Liver (tissue), 2 donors: ENCODE results near the gene ITGA6.

ENCODE experiments used
- TF ChIP-seq, protein P1 (sequence below): fragments of 150-350 bp; IDR thresholded peaks from 2 replicates; pipeline ENCODE4 v1.5.1; 2017; ENCODE audit warnings: improper control_type of control experiment, low read depth, low read length; ENCODE audit not compliant: missing input control
- TF ChIP-seq, protein P2 (sequence below): IDR thresholded peaks from 2 replicates; pipeline ENCODE4 v1.6.1; 2016; ENCODE audit warnings: antibody characterized with exemption, mild to moderate bottlenecking
- TF ChIP-seq, protein P3 (sequence below): IDR thresholded peaks from 2 replicates; pipeline ENCODE4 v1.6.1; 2016; ENCODE audit warnings: antibody characterized with exemption
- donor health status: healthy.

DNA sequence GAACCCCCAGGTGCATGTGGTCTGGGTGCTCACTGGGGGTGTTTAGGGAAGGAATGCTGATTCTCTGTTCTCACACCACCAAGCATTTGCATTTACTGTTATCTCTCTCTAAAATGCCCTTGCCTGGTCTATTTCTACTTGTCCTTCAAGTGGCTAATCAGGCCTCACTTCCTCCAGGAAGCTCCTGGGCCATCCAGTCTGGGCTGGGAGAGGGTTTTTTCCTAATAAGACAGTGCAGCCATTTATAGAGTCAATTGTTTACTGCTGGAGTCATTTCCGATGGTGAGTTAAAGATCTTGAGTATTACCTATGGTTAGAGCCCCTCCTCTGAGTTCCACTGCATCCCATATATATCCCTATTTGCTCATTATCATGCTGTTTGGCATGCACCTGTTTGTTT lies 25.2 kb upstream of the ITGA6 start:
- TF ChIP-seq, protein P1, sequence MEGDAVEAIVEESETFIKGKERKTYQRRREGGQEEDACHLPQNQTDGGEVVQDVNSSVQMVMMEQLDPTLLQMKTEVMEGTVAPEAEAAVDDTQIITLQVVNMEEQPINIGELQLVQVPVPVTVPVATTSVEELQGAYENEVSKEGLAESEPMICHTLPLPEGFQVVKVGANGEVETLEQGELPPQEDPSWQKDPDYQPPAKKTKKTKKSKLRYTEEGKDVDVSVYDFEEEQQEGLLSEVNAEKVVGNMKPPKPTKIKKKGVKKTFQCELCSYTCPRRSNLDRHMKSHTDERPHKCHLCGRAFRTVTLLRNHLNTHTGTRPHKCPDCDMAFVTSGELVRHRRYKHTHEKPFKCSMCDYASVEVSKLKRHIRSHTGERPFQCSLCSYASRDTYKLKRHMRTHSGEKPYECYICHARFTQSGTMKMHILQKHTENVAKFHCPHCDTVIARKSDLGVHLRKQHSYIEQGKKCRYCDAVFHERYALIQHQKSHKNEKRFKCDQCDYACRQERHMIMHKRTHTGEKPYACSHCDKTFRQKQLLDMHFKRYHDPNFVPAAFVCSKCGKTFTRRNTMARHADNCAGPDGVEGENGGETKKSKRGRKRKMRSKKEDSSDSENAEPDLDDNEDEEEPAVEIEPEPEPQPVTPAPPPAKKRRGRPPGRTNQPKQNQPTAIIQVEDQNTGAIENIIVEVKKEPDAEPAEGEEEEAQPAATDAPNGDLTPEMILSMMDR = no peak
- TF ChIP-seq, protein P2, sequence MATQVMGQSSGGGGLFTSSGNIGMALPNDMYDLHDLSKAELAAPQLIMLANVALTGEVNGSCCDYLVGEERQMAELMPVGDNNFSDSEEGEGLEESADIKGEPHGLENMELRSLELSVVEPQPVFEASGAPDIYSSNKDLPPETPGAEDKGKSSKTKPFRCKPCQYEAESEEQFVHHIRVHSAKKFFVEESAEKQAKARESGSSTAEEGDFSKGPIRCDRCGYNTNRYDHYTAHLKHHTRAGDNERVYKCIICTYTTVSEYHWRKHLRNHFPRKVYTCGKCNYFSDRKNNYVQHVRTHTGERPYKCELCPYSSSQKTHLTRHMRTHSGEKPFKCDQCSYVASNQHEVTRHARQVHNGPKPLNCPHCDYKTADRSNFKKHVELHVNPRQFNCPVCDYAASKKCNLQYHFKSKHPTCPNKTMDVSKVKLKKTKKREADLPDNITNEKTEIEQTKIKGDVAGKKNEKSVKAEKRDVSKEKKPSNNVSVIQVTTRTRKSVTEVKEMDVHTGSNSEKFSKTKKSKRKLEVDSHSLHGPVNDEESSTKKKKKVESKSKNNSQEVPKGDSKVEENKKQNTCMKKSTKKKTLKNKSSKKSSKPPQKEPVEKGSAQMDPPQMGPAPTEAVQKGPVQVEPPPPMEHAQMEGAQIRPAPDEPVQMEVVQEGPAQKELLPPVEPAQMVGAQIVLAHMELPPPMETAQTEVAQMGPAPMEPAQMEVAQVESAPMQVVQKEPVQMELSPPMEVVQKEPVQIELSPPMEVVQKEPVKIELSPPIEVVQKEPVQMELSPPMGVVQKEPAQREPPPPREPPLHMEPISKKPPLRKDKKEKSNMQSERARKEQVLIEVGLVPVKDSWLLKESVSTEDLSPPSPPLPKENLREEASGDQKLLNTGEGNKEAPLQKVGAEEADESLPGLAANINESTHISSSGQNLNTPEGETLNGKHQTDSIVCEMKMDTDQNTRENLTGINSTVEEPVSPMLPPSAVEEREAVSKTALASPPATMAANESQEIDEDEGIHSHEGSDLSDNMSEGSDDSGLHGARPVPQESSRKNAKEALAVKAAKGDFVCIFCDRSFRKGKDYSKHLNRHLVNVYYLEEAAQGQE = no peak
- TF ChIP-seq, protein P3, sequence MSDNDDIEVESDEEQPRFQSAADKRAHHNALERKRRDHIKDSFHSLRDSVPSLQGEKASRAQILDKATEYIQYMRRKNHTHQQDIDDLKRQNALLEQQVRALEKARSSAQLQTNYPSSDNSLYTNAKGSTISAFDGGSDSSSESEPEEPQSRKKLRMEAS = no peak
